ENCODE data around the gene SLC6A12.
"Not testable (repeated sequence)": the region's sequence is repeated elsewhere in the genome, so short reads cannot be mapped to it uniquely, and the experiment has no call there.

The SLC6A12 gene

GRCh38 chr12:195156-195555 lies 18.8 kb downstream of the SLC6A12 start:
- no peak for DNase-seq

GRCh38 chr12:194276-194675 lies 19.7 kb downstream of the SLC6A12 start:
- no peak for DNase-seq

- DNase-seq: no peak
Observed at GRCh38 chr12:193261-193660, 20.7 kb downstream of the SLC6A12 start.

- no peak for DNase-seq
Observed at GRCh38 chr12:191541-191940, 22.4 kb downstream of the SLC6A12 start.

DNA sequence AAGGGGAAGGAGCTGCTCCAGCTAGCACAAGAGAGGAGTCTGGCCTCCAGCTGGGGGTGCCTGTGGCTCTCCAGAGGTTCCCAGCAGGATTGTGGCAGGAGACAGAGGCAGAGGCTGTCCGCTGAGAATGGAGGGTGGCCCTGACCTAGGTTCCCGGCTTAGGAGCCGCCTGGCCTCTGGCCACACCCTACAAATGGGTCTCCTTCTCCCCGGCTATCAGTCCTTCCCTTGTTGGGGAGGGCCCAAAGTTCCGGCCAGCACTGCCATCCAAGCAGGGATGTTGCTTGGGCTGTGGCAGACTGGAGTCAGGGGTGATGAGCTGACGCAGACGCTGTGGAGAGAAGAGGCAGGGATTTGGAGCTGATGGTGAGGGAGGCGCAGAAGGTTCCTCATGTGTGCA lies 23.1 kb downstream of the SLC6A12 start:
- no peak for DNase-seq

DNA sequence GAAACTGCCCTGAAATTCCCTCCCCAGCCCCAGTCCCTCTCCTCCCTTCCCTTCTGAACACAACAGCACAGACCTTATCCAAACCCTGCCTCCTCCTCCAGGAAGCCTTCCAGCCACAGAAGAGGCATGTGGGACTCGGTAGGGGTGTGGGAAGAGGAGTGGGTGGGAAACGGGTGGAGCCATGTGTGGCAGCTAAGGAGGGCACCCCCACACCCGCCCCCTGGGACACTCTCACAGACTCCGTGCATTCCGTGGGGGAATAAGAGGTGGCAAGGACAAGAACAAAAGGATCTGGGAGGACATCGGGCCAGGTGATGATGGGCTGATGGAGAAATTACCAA lies 24.4 kb downstream of the SLC6A12 start:
- no peak for DNase-seq

DNA sequence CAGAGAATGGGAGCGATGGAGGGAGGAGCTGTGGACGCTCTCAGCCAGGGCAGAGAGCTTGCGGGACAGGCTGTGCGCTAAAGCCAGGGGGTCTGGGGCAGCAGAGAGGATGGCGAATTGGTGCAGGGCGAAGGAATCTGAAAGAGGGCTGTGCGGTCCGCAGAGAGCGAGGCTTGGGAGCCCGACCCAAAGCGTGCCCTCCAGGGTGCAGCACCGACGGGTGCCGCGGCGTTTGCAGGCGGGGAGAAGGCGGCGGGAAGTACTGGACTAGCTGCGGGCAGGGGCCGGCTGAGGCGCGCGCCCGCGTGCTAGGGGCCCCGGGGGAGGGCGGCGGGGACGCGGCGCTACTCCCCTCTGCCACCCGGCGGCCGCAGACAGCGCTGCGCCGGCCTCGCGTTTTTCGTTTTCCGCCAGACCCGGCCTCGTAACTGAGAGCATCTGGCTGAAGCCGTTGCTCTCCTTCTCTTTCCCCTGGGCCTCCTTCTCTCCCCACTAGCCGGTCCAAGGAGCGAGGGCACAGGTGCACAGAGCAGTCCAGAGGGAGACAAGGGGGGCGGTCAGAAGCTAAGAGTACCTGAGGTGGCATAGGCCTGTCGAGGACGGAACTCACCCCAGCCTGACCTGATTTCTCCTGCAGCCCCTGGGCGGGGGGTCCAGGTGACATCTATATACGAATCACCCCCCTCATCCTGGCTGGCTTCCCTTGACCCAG lies 24.9 kb downstream of the SLC6A12 start:
- peak; percentile 19 for DNase-seq

DNA sequence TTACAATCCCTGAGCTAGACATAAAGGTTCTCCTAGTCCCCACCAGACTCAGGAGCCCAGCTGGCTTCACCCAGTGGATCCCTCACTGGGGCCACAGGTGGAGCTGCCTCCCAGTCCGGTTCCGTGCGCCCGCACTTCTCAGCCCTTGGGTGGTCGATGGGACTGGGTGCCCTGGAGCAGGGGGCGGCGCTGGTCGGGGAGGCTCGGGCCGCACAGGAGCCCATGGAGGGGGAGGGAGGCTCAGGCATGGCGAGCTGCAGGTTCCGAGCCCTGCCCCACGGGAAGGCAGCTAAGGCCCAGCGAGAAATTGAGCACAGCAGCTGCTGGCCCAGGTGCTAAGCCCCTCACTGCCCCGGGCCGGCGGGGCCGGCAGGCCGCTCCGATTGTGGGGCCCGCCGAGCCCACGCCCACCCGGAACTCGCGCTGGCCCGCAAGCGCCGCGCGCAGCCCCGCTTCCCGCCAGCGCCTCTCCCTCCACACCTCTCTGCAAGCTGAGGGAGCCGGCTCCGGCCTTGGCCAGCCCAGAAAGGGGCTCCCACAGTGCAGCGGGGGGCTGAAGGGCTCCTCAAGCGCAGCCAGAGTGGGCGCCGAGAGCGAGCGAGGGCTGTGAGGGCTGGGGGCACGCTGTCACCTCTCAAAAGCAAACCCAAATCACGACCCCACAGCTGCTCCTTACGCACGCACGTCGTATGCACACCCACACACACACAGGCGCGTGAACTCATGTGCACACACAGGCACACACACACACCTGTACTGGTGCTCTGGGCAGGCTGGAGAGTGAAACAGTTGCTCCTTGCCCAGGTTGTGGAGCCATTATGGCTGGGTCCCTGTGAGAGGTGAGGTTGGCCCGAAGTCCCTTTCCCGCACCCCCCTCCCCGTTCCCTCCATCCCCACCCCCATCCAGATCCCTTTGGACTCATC lies 25.7 kb downstream of the SLC6A12 start:
- not testable (repeated sequence) for DNase-seq

- no peak for DNase-seq
Observed at GRCh38 chr12:186006-186625, 27.8 kb downstream of the SLC6A12 start.

- no peak for DNase-seq
Observed at GRCh38 chr12:185576-185955, 28.4 kb downstream of the SLC6A12 start.

DNA sequence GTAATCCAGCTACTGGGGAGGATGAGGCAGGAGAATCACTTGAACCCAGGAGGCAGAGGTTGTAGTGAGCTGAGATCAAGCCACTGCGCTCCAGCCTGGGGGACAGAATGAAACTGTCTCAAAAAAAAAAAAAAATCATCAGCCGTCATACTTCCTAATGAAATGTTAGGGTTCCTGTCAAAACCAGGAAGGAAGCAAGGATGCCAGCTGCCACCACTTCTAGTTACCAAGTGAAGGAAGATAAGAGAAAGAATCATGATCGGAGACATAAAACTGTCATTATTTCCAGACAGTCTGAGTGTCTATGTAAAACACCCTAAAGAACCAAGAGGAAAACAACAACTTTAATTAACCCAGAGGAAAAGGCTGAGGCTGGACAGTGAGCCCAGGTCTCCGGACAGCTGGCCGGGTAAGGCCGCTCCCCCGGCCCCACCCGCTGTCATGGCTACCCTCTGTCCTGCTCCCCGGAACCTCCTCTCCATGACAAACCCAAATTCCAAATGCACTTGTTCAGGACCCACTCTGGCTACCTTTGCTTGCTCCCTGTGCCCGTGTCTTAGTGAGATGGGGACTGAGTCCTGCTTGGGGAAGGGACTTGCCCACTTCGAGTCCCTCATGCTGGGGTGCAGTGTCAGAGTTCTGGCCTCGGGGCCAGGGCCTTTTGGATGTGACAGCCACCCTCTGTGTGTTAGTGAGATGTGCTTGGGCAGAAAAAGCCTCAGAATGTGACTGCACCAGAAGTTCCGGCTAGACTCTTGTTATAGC lies 29.0 kb downstream of the SLC6A12 start:
- no peak for DNase-seq

DNA sequence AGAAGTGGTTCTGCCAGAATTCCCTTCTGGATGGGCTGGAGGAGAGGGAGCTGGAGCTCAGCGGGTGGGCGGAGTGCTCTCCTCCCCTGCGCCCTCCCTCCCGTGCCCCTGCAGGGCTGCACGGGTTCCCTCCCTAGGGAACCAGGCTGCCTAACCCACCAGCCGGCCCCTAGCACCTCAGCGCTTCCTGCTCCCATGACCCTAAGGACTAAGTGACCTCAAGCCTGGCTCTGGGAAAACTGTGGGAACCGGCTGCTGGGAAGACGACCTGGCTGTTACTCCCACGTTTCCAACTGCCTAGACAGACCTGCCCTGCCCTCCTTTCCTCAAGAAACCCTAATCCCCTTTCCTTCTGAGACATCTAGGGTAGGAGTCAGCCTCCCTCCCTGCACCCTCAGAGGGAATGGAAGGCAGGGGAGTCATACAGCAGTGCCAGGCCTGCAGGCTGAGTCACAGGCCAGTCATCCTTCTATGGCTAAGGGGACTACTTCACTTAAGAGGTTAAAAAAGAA lies 31.5 kb downstream of the SLC6A12 start:
- DNase-seq: no peak

DNA sequence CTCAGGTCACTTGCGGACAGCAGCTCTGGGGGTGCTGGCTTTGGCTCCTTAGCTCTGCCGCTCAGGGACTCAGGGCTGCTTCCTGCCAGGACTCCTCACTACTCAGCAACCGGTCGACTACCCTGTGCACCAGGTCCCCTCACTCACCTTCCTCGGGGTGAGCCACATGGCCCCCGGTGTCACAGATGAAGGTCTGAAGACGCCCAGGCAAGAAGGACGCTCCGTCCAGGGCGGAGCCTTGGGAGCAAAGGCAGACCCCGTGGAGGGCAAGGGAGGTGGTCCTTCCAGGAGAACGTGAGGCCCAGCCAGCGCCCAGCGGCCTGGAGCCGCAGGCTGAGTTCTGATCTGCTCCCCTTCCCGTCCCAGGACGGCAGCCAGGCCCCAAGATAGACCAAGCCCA lies 32.0 kb downstream of the SLC6A12 start:
- DNase-seq: no peak

DNA sequence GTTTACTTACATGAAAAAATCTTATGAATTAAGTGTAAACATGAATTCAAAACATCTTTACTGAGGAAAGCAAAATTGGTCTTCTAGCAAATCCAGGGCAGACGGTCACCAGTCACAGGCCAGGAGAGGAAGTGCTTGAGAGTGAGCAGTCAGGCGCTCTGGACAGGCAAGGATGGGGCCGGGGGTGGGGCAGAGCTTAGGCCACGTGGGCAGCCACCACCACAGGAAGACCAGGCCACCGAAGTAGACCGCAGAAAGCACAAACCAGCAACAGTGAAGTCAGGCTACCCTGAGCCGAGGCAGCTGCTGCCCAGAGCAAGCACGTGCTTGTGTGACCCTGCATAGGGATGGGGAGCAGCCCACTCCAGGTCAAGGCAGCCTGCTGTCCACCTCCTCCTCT lies 33.5 kb downstream of the SLC6A12 start:
- peak; percentile 3 for DNase-seq

- no peak for DNase-seq
Observed at GRCh38 chr12:179885-180284, 34.1 kb downstream of the SLC6A12 start.

- DNase-seq: no peak
Observed at GRCh38 chr12:179131-179884, 34.6 kb downstream of the SLC6A12 start.

DNA sequence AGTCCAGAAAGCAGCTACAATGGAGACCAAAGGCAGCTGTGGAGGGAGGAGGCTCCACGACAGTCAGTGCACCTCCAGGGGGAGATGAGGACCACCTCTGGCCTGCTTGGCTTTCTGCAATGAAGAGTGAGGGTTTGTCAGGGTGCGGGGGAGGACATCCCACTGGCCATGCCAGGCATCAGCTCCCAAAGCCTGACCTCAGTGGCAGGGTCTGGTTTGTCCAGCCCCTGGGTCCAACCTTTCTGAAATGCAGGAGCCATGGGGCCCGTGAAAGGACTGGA lies 35.2 kb downstream of the SLC6A12 start:
- no peak for DNase-seq

- DNase-seq: no peak
Observed at GRCh38 chr12:177980-178828, 35.8 kb downstream of the SLC6A12 start.

DNA sequence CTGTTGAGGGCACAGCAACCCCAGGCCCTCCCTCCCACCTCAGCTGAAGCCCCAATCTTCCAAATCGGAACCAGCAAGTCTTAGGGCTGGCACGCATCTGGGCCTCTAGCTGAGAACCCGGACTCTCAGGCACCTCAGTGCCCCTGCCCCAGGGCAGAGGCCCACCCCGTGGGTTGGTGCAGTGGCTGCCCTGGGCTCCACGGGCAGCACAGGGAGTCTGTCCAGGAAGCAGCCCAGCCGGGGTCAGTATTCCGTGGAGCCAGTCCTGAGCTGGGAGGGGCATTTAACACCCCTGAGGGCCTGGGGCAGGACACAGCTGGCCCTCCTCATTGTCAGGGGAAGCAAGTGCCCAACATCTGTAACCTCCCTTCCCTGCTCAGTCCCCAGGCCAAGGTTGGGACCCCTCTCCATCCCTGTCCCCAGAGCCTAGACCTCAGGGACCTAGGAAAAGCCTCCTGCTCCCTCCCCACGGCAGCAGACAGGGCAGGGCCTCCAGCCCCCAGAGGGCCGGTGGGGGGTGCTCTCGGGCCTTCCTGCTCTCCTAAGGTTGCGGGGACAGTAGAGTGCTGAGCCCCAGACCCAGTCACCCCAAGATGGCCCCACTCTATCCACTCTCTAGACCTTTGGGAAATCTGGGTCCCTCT lies 36.5 kb downstream of the SLC6A12 start:
- DNase-seq: no peak

- no peak for DNase-seq
Observed at GRCh38 chr12:176321-177181, 37.4 kb downstream of the SLC6A12 start.
